Eye (tissue), 1 donor: ENCODE results near the gene SV2A.
"Not testable (repeated sequence)": the region's sequence is repeated elsewhere in the genome, so short reads cannot be mapped to it uniquely, and the experiment has no call there.

Source experiments
- DNase-seq: peaks from one replicate; pipeline ENCODE4 v3.0.0-alpha.2; 2015

The SV2A gene

GRCh38 chr1:149927563-149928400 is 10.1 kb upstream of the SV2A start, which contains the start of gene SF3B4:
Gene SF3B4 (minus strand): TSS chr1:149927803. CDS start chr1:149927759, 44 bp downstream.
- peak; percentile 97 for DNase-seq

GRCh38 chr1:149927056-149927562 is 9.5 kb upstream of the SV2A start:
- DNase-seq, result no peak

- no peak for DNase-seq
Observed at GRCh38 chr1:149926296-149926695, 8.7 kb upstream of the SV2A start.

DNA sequence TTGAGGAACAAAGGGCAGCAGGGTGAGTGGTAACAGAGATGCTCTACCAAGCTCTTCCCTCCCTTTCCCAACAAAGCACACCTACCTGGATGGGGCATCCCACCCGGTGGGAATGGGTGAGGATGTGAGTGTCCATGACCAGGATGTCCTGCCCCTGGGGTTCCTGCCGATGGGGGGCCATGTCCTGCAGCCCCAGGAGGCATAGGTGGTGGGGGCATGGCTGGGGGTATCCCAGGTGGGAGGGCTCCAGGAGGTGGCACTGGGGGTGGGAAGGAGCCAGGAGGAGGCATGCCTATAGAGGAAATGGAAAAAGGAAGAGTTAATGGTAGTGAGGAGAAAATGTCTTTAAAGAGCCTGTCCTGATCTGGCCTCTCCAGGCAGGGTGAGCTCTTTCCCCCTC is 8.1 kb upstream of the SV2A start:
- DNase-seq, result no peak

GRCh38 chr1:149925345-149925744 is 7.7 kb upstream of the SV2A start:
- DNase-seq, result no peak

DNA sequence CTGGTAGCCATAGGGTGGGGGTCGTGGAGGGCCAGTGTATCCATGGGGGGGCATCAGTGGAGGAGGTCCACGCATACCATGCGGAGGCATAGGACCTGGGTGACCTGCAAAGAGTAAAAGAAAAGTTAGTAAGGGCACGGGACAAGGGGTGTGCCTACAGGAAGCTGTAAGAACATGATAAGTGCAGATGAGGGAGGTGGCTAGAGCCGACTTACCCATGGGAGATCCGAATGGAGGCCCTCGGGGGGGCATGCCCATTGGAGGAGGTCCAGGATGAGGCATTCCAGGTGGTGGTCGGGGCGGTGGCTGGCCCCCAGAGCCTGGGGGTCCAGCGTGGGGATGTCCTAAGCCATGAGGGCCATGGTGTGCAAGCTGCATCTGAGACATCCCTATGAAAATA is 6.0 kb upstream of the SV2A start:
- DNase-seq, result no peak

- peak; percentile 25 for DNase-seq
Observed at GRCh38 chr1:149916898-149917252, 769 bp downstream of the SV2A start.

- DNase-seq, result no peak
Observed at GRCh38 chr1:149916193-149916897, 1.3 kb downstream of the SV2A start.

- DNase-seq, result peak; percentile 80
Observed at GRCh38 chr1:149915429-149916192, 2.0 kb downstream of the SV2A start.

DNA sequence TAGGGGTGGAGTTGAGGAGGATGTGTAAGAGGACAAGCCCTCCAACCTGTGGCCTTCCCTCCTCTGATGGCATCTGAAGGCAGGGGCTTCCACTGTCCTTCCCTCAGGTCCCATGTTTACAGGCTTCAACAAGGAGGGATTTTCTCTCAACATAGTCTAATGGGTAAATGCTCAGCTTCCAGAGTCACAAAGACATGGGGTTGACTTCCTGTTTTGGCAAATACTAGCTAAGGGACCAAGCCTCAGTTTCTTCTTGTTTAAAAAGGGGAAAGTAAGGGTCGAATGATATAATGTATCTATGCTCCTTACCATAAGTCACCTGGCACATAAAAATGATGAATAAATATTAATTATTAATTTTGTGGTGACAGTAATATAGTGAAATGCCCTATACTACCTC is 3.1 kb downstream of the SV2A start:
- DNase-seq, result no peak

GRCh38 chr1:149906570-149907075 is 11.0 kb downstream of the SV2A start:
- no peak for DNase-seq

DNA sequence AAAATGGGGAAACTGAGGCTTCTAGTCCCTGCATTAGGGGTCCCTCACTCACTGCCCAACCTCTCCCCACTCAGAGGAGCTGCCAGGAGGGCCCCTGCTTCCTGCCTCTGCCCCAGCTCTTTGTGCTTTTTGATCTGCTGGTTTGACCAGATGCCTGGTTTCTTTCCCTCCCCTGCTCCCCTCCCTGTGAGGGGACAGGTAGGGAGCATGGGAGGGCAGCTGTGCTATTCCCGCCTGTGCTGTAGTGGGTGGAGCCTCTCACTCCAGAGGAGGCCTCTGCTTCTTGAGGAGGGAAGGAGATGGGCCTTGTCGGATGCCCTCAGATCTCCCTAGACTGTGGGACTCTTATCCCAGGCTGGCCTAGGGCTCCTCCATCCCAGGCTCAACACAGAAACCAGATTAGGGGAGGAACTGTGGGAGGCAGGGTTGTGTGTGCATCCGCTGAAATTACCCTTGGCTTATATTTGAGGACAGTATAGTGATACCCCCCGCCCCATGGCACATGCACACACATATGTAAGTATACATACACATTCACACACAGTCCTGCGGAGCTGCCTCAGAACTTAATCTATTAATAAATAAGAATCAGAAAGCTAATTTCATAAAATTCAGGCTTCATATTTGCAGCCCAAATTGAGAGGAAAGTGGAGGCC is 13.7 kb downstream of the SV2A start:
- no peak for DNase-seq

DNA sequence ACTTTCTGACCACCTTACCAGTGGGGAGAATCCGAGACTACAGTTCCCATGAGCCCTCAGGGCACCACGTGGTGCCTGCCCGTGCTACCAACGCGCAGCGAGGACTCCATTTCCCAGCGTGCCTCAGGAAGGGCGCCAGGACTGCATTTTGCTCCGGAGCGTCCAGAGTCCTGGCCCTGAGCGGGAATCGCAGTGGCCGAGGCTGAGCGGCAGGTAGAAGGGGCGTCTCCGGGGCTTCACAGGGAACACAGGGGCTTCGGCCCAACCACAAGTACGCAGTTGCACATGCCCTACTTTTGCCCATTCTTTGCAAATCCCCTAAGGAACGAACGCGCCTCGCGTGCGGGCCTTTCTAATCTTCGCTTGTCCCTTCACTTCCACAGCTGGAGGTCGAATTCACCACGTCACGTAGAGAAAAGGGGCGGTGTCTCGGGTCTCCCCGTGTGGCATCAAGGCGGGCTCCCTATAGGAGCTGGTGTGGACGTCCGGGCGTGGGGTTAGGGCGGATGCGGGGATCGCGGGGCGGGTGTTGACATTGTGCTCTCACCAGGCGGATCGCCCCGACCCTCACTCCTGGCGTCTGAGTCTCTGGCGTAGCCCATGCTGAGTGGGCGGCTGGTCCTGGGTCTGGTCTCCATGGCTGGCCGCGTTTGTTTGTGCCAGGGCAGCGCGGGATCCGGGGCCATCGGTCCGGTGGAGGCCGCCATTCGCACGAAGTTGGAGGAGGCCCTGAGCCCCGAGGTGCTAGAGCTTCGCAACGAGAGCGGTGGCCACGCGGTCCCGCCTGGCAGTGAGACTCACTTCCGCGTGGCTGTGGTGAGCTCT is 18.0 kb downstream of the SV2A start, which contains the start of gene BOLA1:
TSS of gene BOLA1 (plus strand) at position 109 of the 825 bp plus-strand sequence. CDS start at position 601, 492 bp downstream.
- DNase-seq, result peak; percentile 98

DNA sequence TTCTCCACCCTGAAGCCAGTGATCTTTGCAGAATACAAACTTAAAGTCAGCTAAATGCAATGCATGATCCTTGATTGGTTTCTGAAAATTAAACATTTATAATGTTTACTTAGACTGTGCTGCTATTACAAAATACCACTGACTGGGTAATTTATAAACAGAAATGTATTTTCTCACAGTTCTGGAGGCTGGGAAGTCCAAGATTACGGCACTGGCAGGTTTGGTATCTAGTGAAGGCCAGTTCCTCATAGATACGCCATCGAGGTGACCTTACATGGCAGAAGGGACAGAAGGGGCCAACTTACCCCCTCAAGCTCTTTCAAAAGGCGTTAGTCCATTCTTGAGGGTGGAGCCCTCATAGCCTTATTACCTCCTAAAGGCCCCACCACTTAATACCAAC is 21.1 kb downstream of the SV2A start:
- no peak for DNase-seq

GRCh38 chr1:149888999-149889289 is 28.7 kb downstream of the SV2A start:
- no peak for DNase-seq

GRCh38 chr1:149888247-149888998 is 29.2 kb downstream of the SV2A start:
- peak; percentile 96 for DNase-seq

- DNase-seq, result peak; percentile 98
Observed at GRCh38 chr1:149887456-149888246, 30.0 kb downstream of the SV2A start.

DNA sequence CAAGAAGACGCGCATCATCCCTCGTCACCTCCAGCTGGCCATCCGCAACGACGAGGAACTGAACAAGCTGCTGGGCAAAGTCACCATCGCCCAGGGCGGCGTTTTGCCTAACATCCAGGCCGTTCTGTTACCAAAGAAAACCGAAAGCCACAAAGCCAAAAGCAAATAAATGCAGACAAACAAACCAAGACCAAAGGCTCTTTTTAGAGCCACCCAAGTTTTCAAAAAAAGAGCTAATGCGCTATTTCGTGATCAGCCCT is 30.5 kb downstream of the SV2A start:
- DNase-seq, result not testable (repeated sequence)

DNA sequence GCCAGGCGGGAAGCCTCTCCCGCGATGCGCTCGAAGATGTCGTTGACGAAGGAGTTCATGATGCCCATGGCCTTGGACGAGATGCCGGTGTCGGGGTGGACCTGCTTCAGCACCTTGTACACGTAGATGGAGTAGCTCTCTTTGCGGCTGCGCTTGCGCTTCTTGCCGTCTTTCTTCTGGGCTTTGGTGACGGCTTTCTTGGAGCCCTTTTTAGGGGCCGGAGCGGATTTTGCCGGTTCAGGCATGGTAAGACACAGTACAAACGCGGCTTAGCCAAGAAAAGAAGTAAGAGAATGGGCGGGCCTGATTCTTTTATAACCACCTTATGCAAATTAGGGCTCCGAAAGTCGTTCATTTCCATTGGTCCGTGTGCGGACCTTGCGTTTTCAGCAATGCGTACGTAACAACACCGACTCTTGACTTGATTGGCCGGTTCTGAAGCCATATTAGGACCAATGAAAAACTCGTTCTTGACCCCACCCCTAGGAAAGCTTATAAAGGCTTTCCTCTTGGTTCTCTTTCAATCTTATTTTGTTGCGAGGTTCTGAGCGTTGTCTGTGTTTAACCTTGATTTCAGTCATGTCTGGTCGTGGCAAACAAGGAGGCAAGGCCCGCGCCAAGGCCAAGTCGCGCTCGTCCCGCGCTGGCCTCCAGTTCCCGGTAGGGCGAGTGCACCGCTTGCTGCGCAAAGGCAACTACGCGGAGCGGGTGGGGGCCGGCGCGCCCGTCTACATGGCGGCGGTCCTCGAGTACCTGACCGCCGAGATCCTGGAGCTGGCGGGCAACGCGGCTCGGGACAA is 31.0 kb downstream of the SV2A start:
- peak; percentile 100 for DNase-seq

DNA sequence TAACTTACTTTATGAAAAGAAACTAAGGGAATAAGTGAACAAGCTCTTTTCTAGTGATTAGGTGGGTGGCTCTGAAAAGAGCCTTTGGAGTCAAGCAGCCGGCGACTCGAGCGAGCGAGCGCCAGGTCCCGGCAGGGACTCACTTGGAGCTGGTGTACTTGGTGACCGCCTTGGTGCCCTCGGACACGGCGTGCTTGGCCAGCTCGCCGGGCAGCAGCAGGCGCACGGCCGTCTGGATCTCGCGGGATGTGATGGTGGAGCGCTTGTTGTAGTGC is 31.6 kb downstream of the SV2A start:
- DNase-seq, result not testable (repeated sequence)
